ENCODE data around the gene SOS1.

SOS1 gene

GRCh38 chr2:39123436-39123999 lies 2.7 kb upstream of the SOS1 start:
- H3K4me3 ChIP-seq (ENCODE audit: low read depth, low read length), result peak overlapping the region; percentile 78
- POLR2A ChIA-PET, result interaction anchor here (0.6 to 2.0 kb wide), 6 partner anchors 15 to 1047 kb away, joined by 3 to 5 read pairs (median 4); no protein-coding TSS in a partner anchor
- H3K4me1 ChIP-seq (ENCODE audit: control insufficient read depth, insufficient read depth, low read length), result peaks cover 8% of the 10 kb centered on the region
- H3K9me3 ChIP-seq (ENCODE audit: control insufficient read depth, insufficient read depth, low read depth, low read length), result no peaks in the 10 kb centered on the region
- TF ChIP-seq ZNF558 (tag by site-specific recombination; IDR thresholded peaks at IDR 0.05) (no peak), ZNF692 (tag by site-specific recombination; IDR thresholded peaks at IDR 0.05) (no peak), ZBTB8A (tag by site-specific recombination; IDR thresholded peaks at IDR 0.05) (no peak), ZNF654 (tag by site-specific recombination; IDR thresholded peaks at IDR 0.05; ENCODE audit: low read depth) (no peak), ZNF391 (tag by site-specific recombination; IDR thresholded peaks at IDR 0.05; ENCODE audit: borderline replicate concordance, low read depth) (no peak), ZNF645 (tag by site-specific recombination; IDR thresholded peaks at IDR 0.05) (no peak), ZNF133 (tag by site-specific recombination; IDR thresholded peaks at IDR 0.05) (no peak), ZNF501 (tag by site-specific recombination; IDR thresholded peaks at IDR 0.05) (no peak), ZNF169 (tag by site-specific recombination; IDR thresholded peaks at IDR 0.05) (no peak)
- peak overlapping the region; percentile 54 for H3K27ac ChIP-seq (ENCODE audit: extremely low read depth, low read depth, low read length)
- CTCF ChIA-PET, result interaction anchor here (1.1 to 5.0 kb wide), 8 partner anchors 14 to 105 kb away, joined by 3 to 47 read pairs (median 6); no protein-coding TSS in a partner anchor
- H3K36me3 ChIP-seq (ENCODE audit: control insufficient read depth in 2 of 2, insufficient read depth in 1 of 2, low read length in 2 of 2), result no peaks in the 10 kb centered on the region

- POLR2A ChIA-PET, result interaction anchor here (1.0 to 1.3 kb wide), 5 partner anchors 10 to 370 kb away, joined by 5 to 8 read pairs (median 6); partner anchors contain the start of gene SRSF7
- peaks cover under 1 to 3% of the 10 kb centered on the region in 2 experiments; a peak in 2 of 3 replicates for H3K36me3 ChIP-seq (ENCODE audit: control insufficient read depth in 2 of 2, insufficient read depth in 1 of 2, low read length in 2 of 2)
- H3K4me3 ChIP-seq (ENCODE audit: low read depth, low read length), result peak overlapping the region; percentile 83
- peaks cover 8% of the 10 kb centered on the region for H3K4me1 ChIP-seq (ENCODE audit: control insufficient read depth, insufficient read depth, low read length)
- no peaks in the 10 kb centered on the region for H3K9me3 ChIP-seq (ENCODE audit: control insufficient read depth, insufficient read depth, low read depth, low read length)
- peak overlapping the region; percentile 86 for H3K27ac ChIP-seq (ENCODE audit: extremely low read depth, low read depth, low read length)
- TF ChIP-seq ZNF664 (tag by site-specific recombination; IDR thresholded peaks at IDR 0.05), result peak; percentile 95
- TF ChIP-seq ZEB2 (tag by site-specific recombination; IDR thresholded peaks at IDR 0.05), result no peak
- no peak for TF ChIP-seq ZNF174 (tag by site-specific recombination; IDR thresholded peaks at IDR 0.05)
- 0 out of 2 replicates have a peak, but pooled peaks have one; percentile 54 for TF ChIP-seq TCF7L2 (IDR thresholded peaks at IDR 0.05; ENCODE audit: borderline replicate concordance, low read depth, low read length)
- TF ChIP-seq ZBTB6 (tag by site-specific recombination; IDR thresholded peaks at IDR 0.05), result 0 out of 2 replicates have a peak, but pooled peaks have one; percentile 4
- 0 out of 2 replicates have a peak, but pooled peaks have one; percentile 6 for TF ChIP-seq ZBTB8A (tag by site-specific recombination; IDR thresholded peaks at IDR 0.05)
- TF ChIP-seq SP7 (tag by site-specific recombination; IDR thresholded peaks at IDR 0.05), result 0 out of 2 replicates have a peak, but pooled peaks have one; percentile 14
- peak; percentile 89 for TF ChIP-seq FEZF1 (tag by site-specific recombination; IDR thresholded peaks at IDR 0.05)
- TF ChIP-seq PRDM6 (tag by site-specific recombination; IDR thresholded peaks at IDR 0.05), result peak; percentile 59
- 0 out of 2 replicates have a peak, but pooled peaks have one; percentile 24 for TF ChIP-seq TRIM28 (IDR thresholded peaks at IDR 0.05; ENCODE audit: borderline replicate concordance, low read length)
- 0 out of 2 replicates have a peak, but pooled peaks have one; percentile 4 for TF ChIP-seq ZNF366 (tag by site-specific recombination; conservative IDR thresholded peaks at IDR 0.05)
- CTCF ChIA-PET, result interaction anchor here (0.6 to 5.2 kb wide), 2 partner anchors 107 to 247 kb away, joined by 4 to 33 read pairs; no protein-coding TSS in a partner anchor
These were observed 742 bp upstream of the SOS1 start for GRCh38 chr2:39121523-39122063.
